Measurements from ENCODE around the gene CACNG3.

- TF ChIP-seq POLR2A (IDR thresholded peaks at IDR 0.05) (no peak), CTCF (IDR thresholded peaks at IDR 0.05) (no peak)
Measured at GRCh38 chr16:24318680-24319079, 62.5 kb downstream of the CACNG3 start.
